ENCODE measurements around the gene NIF3L1.

Gene NIF3L1

GRCh38 chr2:200888704-200889625 lies at the start of gene NIF3L1, which contains the start of gene PPIL3:
Gene NIF3L1, plus strand, starts transcription at chr2:200889371. Its CDS starts 2,573 bp downstream, at chr2:200891944.
Gene PPIL3, minus strand, starts transcription at chr2:200889077. Its CDS starts 1,462 bp downstream, at chr2:200887615.
- peak; percentile 94 to 99 for DNase-seq

GRCh38 chr2:200839513-200839912 lies 49.7 kb upstream of the NIF3L1 start:
- no peak for DNase-seq

GRCh38 chr2:200843993-200844948 lies 44.9 kb upstream of the NIF3L1 start:
- DNase-seq, result no peak

GRCh38 chr2:200845194-200845593 lies 44.0 kb upstream of the NIF3L1 start:
- no peak for DNase-seq

GRCh38 chr2:200845669-200846325 lies 43.4 kb upstream of the NIF3L1 start:
- DNase-seq, result no peak

- no peak for DNase-seq
These were observed 41.9 kb upstream of the NIF3L1 start for GRCh38 chr2:200847269-200847668.

- no peak for DNase-seq
These were observed 41.2 kb upstream of the NIF3L1 start for GRCh38 chr2:200847939-200848338.

GRCh38 chr2:200850512-200851256 lies 38.5 kb upstream of the NIF3L1 start:
- no peak for DNase-seq

- DNase-seq, result no peak
These were observed 37.5 kb upstream of the NIF3L1 start for GRCh38 chr2:200851398-200852248.

- DNase-seq, result no peak
These were observed 36.6 kb upstream of the NIF3L1 start for GRCh38 chr2:200852605-200853004.

- DNase-seq, result no peak
These were observed 32.4 kb upstream of the NIF3L1 start for GRCh38 chr2:200856806-200857205.

GRCh38 chr2:200860092-200860795 lies 28.9 kb upstream of the NIF3L1 start:
- DNase-seq, result peak in 1 of 2 experiments; percentile 23

GRCh38 chr2:200861617-200862155 lies 27.5 kb upstream of the NIF3L1 start:
- DNase-seq, result no peak

- DNase-seq, result peak in 1 of 2 experiments; percentile 49
These were observed 26.6 kb upstream of the NIF3L1 start for GRCh38 chr2:200862532-200863000.

- DNase-seq, result peak in 1 of 2 experiments; percentile 44
These were observed 25.4 kb upstream of the NIF3L1 start for GRCh38 chr2:200863782-200864175.

GRCh38 chr2:200864176-200865034 lies 24.8 kb upstream of the NIF3L1 start, which contains the start of gene CLK1:
Gene CLK1, minus strand, starts transcription at chr2:200864658. Its CDS starts 2,796 bp downstream, at chr2:200861862.
- peak; percentile 89 to 95 for DNase-seq

- DNase-seq, result no peak
These were observed 20.2 kb upstream of the NIF3L1 start for GRCh38 chr2:200869014-200869413.

- no peak for DNase-seq
These were observed 18.0 kb upstream of the NIF3L1 start for GRCh38 chr2:200871151-200871550.

GRCh38 chr2:200873560-200873959 lies 15.6 kb upstream of the NIF3L1 start:
- no peak for DNase-seq

All from NCI-H2081 (cell line).